HG03045 (cell line): ENCODE measurements around the gene YIPF5.

ENCODE experiments used
- ATAC-seq: cut with Tn5 transposase; IDR thresholded peaks from one replicate; pipeline ENCODE4 v1.9.1; 2021; ENCODE audit warnings: mild to moderate bottlenecking, moderate library complexity; ENCODE audit not compliant: unreplicated experiment

Gene YIPF5

GRCh38 chr5:144183254-144183889 is 12.9 kb upstream of the YIPF5 start:
- no peak for ATAC-seq

GRCh38 chr5:144179226-144179625 is 8.8 kb upstream of the YIPF5 start:
- ATAC-seq, result no peak

DNA sequence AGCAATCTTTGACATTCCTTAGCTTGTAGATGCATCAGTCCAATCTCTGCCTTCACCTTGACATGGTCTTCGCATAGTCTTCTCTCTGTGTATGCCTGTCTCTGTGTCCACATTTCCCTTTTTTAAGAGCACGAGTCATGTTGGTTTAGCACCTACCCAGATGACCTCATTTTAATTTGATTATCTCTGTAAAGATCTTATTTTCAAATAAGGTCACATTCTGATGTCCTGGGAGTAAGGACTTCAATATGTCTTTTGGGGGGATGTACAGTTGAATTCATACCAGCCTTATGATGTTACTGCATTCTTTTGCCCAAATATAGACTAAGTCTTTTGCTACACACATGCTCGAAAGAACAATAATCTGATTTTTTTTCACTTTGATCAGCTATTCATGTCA is 7.1 kb upstream of the YIPF5 start:
- ATAC-seq, result no peak

DNA sequence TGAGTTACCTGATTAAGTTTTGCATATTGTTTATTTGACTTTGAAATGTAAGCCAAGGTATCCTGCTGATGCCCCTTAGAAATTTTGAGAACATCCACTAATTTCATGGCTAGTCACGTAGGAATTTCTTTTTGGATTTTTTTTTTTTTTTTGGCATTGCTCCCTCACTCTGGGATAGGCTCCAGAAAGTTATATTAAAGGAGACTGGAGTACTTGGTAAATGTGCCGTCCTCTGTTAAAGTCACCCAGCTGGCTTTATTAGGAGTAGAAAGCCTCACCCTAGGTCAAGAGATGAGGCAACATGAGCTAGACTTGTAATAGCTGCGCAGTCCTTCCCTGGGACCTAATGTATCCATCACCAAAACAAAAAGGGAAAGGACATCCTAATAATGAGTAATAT is 3.3 kb upstream of the YIPF5 start:
- ATAC-seq, result no peak

DNA sequence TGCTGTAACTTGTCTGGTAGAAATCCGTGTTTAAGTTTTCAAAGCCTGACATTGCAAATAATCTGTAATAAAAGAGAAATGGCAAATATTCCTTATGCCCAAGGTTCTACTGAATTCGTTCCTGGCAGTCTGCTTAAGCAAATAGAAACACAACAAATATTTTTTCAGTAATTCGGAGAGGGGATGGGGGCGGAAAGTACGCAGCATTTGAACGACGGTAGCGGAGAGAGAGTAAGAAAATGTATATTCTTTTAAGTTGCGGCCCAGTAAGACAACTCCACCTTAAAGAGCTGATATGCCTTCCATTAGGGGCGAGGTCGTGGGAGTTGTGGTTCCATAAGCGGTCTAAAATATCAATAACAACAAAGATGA is 569 bp downstream of the YIPF5 start:
- ATAC-seq, result no peak

GRCh38 chr5:144167998-144168397 is 2.5 kb downstream of the YIPF5 start:
- ATAC-seq, result no peak

DNA sequence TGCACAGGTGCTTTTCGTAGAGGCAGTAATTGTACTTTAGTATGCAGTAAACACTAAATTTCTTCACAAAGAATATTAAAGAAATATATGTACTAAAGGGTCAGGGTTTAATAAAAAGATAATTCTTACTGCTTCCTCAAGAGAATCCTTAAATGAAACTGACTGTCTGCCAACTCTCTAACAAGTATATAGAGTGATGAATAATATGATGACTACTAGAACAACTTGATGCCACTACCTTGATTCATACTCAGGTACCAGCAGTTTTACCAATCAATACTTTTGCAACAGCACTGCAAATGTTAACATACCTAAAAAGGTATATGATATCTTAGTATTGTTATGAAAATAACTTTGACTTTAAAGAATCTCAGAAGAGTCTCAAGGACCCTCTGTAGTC is 3.8 kb downstream of the YIPF5 start:
- no peak for ATAC-seq

DNA sequence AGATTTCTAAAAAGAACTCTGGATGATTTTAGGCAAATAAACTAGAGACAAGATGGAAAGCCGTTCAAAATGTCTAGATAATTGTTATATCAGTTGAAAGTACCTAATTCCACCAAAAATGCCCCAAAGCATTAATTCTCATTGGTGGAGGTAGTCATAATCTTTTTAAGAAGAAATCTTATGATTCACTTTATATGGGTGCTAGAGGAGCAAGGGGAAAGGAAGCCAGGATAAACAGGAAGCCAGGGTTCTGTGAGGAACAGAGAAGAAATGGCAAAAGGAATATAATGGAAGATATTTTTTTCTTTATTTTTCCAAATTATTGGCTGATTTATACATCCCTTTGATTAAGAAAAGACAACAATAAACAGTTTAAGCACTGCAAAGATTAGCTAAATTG is 7.8 kb downstream of the YIPF5 start:
- no peak for ATAC-seq

DNA sequence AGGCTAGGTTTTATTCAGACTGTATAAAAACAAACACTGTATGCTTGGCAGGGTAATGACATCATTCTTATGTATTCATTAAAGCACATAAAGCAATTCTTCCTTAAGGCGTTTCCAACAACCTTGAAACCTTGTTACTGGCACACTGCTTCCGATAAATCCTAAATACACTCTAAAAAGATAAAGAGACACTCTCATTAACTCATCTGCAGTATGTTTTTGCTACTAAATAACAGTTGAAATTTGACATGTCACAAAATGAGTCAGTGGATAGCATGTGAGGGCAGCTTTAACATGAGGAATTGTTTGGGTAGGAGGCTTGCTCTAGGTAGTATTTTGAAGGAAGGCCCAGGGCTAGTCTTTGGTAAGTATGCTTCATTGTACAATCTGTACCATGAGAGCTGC is 13.7 kb downstream of the YIPF5 start:
- ATAC-seq, result no peak

DNA sequence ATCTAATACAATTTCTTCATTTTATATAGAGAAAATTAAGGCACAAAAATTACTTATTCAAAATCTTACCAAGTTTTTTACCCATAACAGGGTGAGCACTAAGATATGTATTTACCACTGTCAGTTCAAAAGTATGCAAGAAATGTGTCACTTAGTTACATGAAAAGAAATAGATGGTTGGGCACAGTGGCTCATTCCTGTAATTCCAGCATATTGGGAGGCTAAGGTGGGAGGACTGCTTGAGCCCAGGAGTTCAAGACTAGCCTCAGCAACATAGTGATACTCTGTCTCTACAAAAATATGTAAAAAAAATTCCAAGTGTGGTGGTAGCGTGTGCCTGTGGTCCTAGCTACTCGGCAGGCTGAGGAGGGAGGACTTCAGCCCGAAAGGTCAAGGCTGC is 19.4 kb downstream of the YIPF5 start:
- no peak for ATAC-seq

GRCh38 chr5:144144956-144145751 is 25.3 kb downstream of the YIPF5 start:
- ATAC-seq, result no peak

- no peak for ATAC-seq
Observed at GRCh38 chr5:144143625-144144024, 26.8 kb downstream of the YIPF5 start.

DNA sequence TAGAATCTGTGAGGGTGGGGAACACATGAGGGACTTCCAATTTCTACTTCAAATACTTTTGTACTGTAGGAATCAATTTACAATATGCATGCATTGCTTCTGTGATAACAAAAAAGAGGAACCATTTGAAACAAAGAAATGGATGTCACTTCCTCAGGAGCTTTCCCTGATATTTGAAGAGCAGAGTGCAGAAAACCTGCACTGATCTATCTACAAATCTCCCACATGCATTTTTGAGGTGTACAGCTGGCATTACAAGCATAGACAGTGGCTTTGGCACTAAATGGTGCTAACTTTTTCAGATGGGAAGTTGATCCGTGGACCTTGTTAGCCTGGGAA is 27.7 kb downstream of the YIPF5 start:
- no peak for ATAC-seq

DNA sequence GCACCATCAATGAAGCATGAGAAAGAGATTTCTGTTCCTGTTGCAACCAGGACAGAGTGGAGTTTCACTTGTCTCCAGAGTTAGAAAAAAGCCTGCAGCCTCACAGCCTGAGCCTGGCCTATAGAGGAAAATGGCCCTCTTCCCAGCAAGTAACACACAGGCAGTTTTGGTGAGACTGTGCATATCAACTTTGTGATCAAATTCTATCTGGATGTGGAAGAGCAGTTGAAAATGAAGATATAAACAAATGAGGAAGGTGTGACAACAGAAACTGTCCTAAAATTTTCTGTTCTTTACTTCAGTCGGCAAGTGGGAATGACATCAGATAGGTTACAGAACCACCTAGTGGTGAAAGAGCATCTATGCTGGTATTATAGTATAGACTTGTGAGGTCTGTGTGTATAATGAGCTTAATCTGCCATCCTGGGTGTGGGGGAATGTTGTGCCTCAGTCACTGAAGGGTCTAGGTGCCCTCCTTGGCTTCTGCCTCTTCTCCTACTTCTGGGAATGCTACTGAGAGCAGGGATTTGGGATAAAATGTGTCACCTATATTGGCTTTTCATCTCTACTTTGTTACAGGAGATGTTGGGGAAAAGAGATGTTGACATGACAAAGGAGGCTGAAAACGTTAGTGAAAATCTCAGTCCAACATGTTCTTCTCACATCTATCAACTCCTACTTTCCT is 28.2 kb downstream of the YIPF5 start:
- peak; percentile 91 for ATAC-seq

DNA sequence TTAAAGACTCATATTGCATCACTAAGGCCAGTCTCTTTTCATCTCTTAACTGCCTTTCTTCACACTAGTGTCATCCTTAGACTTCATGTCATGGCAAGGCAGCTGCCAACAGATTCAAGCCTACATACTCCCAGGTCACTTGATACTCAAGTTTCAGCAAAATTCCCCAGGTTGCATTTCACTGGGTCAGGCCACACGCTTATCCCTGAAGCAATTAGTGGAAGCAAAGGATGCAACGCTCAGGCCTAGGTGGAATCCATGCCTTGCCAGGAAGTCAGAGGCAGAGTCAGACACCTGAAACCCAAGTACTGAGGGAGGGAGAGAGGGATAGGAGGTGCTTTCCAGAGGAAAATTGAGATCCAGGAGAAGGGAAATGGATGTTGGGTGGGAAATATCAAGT is 28.9 kb downstream of the YIPF5 start:
- ATAC-seq, result no peak

DNA sequence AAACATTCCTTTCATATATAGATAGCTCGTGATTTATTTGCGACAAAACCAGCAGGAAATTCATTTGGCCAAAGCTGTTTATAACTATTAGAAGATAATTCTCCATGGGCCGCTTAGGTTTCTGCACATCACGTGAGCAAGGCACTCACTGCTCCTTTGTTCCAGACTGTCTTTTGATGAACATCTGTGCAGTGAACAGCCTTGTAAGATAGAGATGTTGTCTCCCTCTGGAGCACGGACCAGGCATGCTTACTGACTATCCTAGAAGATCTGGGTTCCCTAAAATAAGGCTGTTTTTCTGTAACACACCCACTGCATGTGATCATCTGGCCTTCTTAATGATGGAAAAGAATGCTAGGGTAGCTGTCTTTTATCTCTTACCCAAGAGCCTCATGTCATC is 30.9 kb downstream of the YIPF5 start:
- ATAC-seq, result no peak

DNA sequence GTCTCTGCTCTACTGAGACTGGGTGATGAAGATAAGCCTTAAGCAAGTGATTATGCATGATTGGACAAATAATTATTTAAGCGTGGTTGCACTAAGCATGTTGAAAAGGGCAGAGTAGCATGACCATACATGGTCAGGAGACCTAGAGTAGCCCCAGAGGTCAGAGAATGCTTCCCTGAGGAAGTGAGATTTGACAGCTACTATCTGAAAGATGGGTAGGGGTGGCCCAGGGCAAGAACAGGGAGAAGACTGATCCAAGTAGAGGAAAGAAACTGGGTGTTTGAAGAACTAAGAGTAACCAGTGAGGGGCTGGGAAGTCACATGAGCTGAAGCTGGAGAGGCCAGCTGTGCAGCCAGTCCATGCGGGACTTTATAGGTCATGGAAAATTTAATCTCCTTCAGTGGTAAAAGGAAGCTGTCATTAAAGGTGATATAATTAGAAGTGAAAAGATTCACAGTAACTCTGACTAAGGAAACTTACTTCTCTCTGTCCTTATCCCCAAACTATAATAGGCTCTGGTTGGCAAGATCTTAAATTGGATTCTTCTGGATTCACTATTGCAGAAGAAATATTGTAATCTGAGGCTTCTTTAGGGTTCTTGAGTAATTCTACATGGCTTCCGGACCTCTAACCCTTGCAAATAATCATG is 35.2 kb downstream of the YIPF5 start:
- ATAC-seq, result no peak

GRCh38 chr5:144134194-144134826 is 36.1 kb downstream of the YIPF5 start:
- ATAC-seq, result no peak

DNA sequence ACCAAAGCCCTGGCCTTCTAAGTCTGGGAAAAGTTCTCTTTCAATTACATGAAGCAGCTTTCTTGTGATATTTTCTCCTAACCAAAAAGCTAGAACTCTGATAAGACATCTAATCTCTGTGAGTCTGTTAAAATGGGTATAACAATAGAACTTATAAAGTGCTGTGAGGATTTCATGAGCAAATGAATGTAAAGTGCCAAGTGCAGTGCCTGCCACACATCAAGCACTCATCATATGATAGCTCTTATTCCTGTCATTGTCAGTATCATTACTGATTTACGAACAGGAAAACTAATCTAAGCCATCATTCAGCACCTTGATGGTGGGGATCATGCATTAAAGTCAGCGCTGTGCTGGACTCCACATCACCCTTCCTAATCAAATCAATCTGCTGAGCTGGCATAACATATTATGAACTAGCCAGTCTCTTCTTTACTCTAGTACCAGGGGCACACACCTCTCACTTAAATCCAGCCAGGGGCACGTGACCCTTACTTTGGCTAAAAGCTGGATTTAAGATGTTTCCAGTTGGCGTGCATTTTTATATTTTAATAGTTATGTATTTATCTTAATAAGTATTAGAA is 37.3 kb downstream of the YIPF5 start:
- no peak for ATAC-seq

- ATAC-seq, result no peak
Observed at GRCh38 chr5:144131261-144131660, 39.2 kb downstream of the YIPF5 start.

GRCh38 chr5:144130306-144130705 is 40.2 kb downstream of the YIPF5 start:
- ATAC-seq, result no peak
